Type B pancreatic cell (in vitro differentiated cells): ENCODE results near the gene SLC27A3. TPM values are rescaled to one million over a fixed set of nuclear protein-coding genes. Genes with fewer than 3 reads are reported as not detected.

ENCODE experiments used
- DNase-seq: peaks from one replicate; pipeline ENCODE4 v3.0.0; 2021; ENCODE audit warnings: mixed read lengths; ENCODE audit not compliant: unreplicated experiment; ENCODE audit errors: extremely low spot score
- H3K27ac Mint-ChIP-seq: 2 replicates; pipeline ENCODE4 v1.8.0; 2021; ENCODE audit warnings: mild to moderate bottlenecking, mixed read lengths
- H3K27me3 Mint-ChIP-seq: 2 replicates; pipeline ENCODE4 v1.8.0; 2021; ENCODE audit warnings: mixed read lengths
- H3K36me3 Mint-ChIP-seq: 2 replicates; pipeline ENCODE4 v1.8.0; 2021; ENCODE audit warnings: mixed read lengths
- H3K4me1 Mint-ChIP-seq: one replicate; pipeline ENCODE4 v1.8.0; 2021; ENCODE audit warnings: mixed read lengths; ENCODE audit not compliant: unreplicated experiment
- H3K4me3 Mint-ChIP-seq: 2 replicates; pipeline ENCODE4 v1.8.0; 2021; ENCODE audit warnings: mild to moderate bottlenecking, mixed read lengths
- H3K9me3 Mint-ChIP-seq: 2 replicates; pipeline ENCODE4 v1.8.0; 2021; ENCODE audit warnings: mixed read lengths
- total RNA-seq: library from RNA; stranded (reverse); gene quantifications from 2 replicates; pipeline ENCODE4 v1.2.1, GENCODE V29; 2021; ENCODE audit warnings: low replicate concordance
- TF ChIP-seq, protein P1 (sequence below): fragments of 200-600 bp; sonication (generic); conservative IDR thresholded peaks from 2 replicates; pipeline ENCODE4 v1.5.0; 2021; ENCODE audit warnings: antibody characterized with exemption, mild to moderate bottlenecking

Gene SLC27A3
- total RNA-seq, 1 donor from 2014 or later = 20.6 TPM

DNA sequence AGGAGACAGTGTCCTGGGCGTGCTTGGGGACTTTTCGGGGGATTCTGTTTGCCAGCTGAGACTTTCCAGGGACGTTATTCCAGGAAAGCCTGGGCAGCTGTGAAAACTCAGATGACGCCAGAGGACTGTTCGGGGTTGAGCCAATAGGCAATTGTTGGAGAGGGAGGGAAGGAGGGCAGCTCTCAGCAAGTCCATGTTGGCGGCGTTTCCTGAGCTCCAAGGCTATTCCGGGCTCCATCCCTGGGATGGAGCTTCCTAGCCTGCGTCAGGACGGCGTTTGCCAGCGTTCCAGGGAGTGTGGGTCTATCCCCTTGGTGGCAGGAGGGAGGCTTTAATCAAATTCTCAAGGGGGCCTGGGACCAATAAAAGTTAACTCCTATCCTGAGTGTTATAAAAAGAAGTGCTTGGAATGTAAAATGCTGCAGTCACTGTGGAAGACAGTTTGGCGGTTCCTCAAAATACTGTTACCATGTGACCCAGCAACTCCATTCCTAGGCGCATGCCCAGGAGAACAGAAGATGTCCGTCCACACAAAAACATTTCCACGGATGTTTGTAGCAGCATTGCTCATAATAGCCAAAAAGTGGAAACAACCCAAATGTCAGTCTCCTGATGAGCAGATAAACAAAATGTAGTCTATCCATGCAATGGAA is 15.2 kb downstream of the SLC27A3 start:
- Mint-ChIP-seq H3K36me3 (no peaks in the 10 kb centered on the region), H3K9me3 (no peaks in the 10 kb centered on the region), H3K27me3 (no peaks in the 10 kb centered on the region), H3K27ac (no peak overlapping the region), H3K4me1 (peaks cover 16% of the 10 kb centered on the region), H3K4me3 (no peak overlapping the region)
- TF ChIP-seq, protein P1, sequence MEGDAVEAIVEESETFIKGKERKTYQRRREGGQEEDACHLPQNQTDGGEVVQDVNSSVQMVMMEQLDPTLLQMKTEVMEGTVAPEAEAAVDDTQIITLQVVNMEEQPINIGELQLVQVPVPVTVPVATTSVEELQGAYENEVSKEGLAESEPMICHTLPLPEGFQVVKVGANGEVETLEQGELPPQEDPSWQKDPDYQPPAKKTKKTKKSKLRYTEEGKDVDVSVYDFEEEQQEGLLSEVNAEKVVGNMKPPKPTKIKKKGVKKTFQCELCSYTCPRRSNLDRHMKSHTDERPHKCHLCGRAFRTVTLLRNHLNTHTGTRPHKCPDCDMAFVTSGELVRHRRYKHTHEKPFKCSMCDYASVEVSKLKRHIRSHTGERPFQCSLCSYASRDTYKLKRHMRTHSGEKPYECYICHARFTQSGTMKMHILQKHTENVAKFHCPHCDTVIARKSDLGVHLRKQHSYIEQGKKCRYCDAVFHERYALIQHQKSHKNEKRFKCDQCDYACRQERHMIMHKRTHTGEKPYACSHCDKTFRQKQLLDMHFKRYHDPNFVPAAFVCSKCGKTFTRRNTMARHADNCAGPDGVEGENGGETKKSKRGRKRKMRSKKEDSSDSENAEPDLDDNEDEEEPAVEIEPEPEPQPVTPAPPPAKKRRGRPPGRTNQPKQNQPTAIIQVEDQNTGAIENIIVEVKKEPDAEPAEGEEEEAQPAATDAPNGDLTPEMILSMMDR = no peak
- DNase-seq = no peak

DNA sequence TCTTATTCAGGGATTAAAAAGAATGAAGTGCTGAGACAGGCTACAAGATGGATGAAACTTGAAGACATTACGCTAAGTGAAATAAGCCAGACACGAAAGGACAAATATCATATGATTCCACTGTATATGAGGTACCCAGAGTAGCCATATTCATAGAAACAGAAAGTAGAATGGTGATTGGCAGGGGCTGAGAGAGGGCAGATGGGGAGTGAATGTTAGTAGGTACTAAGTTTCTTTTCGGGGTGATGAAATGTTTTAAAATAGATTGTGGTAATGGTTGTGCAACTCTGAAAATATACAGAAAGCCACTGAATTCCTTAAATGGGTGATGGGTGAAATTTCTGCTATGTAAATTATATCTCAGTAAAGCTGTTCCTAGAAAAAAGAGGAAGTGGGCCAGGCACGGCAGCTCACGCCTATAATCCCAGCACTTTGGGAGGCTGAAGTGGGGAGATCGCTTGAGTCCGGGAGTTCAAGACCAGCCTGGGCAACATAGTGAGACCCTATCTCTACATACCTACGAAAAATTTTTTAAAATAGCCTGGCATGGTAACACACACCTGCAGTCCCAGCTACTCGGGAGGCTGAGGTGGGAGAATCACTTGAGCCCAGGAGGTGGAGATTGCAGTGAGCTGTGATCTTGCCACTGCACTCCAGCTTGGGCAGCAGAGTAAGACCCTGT is 15.9 kb downstream of the SLC27A3 start:
- no peak for DNase-seq
- Mint-ChIP-seq H3K4me3 (no peak overlapping the region), H3K27ac (no peak overlapping the region)

DNA sequence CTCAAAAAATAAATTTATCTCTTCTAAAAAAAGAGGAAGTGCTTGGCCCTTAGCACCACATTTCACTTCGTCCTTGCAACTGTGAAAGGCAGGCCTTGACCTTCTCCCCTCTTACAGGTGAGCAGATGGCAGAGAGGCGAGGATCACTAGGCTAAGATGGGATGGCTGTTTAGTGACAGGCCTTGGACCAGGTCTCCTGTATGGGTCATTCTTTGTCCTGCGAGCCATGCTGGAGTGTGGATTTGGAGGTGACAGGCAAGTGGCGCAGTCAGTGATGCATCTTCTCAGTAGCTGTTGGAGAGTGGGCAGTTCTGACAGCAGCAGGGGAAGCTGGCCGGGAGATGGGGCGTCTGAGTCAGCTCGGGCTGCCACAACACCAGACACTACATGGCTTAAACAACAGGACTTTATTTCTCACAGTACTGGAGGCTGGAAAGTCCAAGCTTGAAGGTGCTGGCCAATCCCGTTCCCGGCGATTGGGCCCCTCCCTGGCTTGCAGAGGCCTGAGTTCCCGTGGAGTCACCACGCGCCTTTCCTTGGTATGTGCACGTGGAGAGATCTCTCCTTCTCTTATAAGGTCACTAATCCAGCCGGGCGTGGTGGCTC is 16.5 kb downstream of the SLC27A3 start:
- TF ChIP-seq, protein P1 = no peak
- Mint-ChIP-seq H3K27ac (no peak overlapping the region), H3K4me1 (peaks cover 16% of the 10 kb centered on the region), H3K36me3 (no peaks in the 10 kb centered on the region), H3K9me3 (no peaks in the 10 kb centered on the region), H3K4me3 (no peak overlapping the region), H3K27me3 (no peaks in the 10 kb centered on the region)
- DNase-seq = no peak

More for the DNA sequence above, 15.9 kb downstream of the SLC27A3 start:
- TF ChIP-seq, protein P1 = no peak
- peaks cover 16% of the 10 kb centered on the region for H3K4me1 Mint-ChIP-seq
- no peaks in the 10 kb centered on the region for H3K9me3 Mint-ChIP-seq
- H3K36me3 Mint-ChIP-seq = no peaks in the 10 kb centered on the region
- H3K27me3 Mint-ChIP-seq = no peaks in the 10 kb centered on the region

DNA sequence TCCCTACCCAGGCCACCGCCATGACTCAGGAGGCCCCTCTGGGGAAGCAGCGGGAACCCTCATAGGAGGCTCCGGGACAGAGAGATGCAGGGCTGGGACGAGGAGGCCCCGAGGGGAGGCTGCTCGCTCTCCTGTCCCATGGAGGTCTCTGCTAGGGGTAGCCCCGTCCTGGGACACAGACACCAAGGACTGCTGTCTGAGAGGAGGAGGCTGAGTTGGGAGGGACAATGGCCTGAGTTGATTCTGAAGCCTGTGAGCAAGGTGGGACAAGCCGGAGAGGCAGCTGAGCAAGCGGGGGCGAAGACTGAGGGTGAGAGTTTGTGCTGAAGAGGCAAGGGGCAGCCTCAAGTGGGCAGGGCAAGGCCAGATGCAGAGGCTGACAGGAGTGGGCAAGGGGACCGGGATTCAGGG is 17.4 kb downstream of the SLC27A3 start:
- Mint-ChIP-seq H3K4me3 (no peak overlapping the region), H3K36me3 (no peaks in the 10 kb centered on the region), H3K27me3 (no peaks in the 10 kb centered on the region), H3K27ac (no peak overlapping the region), H3K4me1 (peaks cover 19% of the 10 kb centered on the region), H3K9me3 (no peaks in the 10 kb centered on the region)
- DNase-seq = no peak
- TF ChIP-seq, protein P1 = no peak

DNA sequence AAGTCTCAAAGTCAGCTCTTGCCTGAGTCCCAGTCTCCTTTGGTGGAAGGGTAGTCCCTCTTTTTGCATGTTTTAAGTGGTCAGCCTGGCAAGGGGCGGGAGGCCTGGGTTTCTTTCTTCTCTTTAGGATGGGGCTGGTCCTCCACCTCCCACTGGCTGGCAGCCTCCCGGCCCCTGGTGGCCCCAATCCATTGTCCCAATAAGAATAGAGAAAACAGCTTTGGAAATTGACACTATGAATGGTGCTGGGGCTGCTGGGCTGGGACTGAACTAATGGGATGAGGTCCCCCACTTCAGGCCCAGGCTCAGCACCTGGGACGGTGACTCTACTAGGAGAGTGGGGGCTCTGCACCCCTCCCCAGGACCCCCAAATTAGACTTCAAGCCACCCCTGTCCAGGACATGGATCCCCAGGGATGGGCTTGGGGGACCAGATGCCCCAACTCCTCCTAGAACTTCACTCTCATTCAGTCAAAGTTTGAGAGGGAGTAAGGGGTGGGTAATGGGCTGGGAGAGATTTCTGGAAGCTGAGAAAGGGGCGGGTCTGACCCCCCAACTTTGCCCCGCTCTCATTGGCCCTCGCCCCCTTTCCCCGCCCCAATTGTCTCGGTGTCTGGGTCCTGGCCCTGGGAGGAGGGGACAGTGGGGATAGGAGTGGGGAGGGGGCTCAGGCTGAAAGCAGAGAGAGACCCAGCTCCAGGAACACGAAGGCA is 18.2 kb downstream of the SLC27A3 start:
- no peaks in the 10 kb centered on the region for H3K9me3 Mint-ChIP-seq
- H3K36me3 Mint-ChIP-seq = no peaks in the 10 kb centered on the region
- no peak overlapping the region for H3K27ac Mint-ChIP-seq
- DNase-seq = no peak
- H3K27me3 Mint-ChIP-seq = no peaks in the 10 kb centered on the region
- TF ChIP-seq, protein P1 = no peak
- no peak overlapping the region for H3K4me3 Mint-ChIP-seq
- peaks cover 17% of the 10 kb centered on the region for H3K4me1 Mint-ChIP-seq
